Measurements from ENCODE around the gene IL18BP.

Gene IL18BP

GRCh38 chr11:71998649-71999310, at the start of gene IL18BP:
Gene IL18BP, plus strand, starts transcription at chr11:71998909. Its CDS starts 1,076 bp downstream, at chr11:71999985.
- DNase-seq, result no peak

DNA sequence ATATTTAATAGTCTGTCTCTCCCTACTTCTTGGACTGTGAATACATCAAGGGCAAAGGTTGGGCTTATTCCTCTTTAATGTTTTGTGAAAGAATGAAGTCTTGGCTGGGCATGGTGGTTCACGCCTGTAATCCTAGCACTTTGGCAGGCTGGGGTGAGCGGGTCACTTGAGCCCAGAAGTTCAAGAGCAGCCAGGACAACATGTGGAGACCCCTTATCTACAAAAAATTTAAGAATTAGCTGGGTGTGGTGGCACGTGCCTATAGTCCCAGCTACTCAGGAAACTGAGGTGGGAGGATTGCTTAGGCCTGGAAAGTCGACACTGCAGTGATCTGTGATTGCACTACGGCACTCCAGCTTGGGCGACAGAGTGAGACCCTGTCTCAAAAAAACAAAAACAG, 49.7 kb upstream of the IL18BP start:
- no peak for DNase-seq

GRCh38 chr11:71951741-71952310, 46.9 kb upstream of the IL18BP start:
- no peak for DNase-seq

DNA sequence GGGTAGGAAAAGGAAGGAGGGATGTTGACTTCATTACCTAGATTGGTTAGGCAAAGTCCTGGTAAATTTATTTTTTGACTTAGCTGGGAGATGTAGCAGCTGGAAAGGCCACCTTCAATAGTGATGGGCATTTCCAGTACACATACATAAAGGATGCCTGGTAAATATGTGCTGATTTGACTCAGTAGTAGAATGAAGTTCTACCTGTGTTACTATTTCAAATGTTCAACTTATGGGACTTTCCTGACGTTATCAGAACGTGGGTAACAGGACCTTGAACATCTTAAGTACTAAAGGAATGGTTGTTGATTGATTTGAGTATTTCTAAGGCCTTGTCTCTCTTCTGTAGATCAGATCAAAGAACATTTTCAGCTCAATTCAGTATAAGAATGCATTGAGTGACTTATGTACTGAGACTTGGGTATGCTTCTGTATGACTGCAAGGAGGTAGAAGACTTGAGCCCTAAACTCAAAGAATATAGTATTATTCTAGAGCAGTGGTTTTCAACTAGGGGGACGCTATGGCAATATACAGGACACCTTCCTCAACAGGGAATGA, 42.7 kb upstream of the IL18BP start:
- DNase-seq, result no peak

DNA sequence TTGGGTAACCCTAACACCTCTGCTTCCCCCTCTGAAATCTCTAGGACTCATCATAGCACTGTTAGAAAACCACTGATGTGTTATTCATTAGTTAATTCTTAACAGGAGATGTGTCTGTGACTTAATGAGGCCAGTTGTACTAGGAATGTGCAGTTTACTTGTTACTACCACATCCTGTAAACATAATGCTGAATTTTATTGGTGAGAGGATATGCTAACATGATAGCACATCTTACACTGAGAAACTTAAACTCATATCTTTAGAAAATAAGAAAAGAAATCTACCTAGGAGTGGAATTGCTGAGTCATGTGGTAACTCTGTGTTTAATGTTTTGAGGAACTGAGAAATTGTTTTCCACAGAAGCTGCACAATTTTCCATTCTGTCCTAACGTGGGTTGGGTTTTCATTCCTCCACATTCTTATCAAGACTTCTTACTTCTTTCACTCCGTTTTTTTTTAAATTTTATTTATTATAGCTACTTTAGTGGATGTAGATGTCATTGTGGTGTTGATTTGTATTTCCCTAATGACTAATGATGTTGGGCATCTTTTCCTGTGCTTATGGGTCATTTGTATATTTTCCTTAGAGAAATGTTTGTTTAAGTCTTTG, 36.2 kb upstream of the IL18BP start:
- DNase-seq, result no peak

DNA sequence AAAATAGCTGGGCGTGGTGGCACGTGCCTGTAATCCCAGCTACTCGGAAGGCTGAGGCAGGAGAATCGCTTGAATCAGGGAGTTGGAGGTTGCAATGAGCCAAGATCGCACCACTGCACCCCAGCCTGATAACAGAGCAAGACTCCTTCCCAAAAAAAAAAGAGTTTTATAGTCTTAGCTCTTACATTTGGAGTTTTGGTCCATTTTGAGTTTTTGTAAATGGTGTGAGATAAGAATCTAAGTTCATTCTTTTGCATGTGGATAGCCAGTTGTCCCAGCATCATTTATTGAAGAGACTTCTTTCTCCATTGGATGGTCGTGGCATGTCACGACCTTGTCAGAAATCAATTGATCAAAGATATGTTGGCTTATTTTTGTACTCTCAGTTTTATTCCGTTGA, 35.2 kb upstream of the IL18BP start:
- no peak for DNase-seq

DNA sequence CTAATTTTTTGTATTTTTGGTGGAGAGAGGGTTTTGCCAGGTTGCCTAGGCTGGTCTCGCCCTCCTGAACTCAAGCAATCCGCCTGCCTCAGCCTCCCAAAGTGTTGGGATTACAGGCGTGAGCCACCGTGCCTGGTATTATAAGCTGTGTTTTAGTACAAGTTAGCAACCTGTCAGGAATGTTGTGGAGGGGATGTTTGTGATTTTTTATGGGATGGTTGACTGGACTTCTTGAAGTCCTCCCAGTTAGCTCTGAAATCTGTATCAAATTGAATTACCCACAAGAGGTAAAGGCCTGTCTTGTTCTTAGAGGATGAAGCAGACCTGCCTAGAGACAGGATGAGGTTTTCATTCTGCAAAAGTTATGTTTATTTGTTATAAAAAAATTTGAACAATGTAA, 34.1 kb upstream of the IL18BP start:
- no peak for DNase-seq

GRCh38 chr11:71971680-71972079, 27.0 kb upstream of the IL18BP start:
- DNase-seq, result no peak

- no peak for DNase-seq
These were observed 22.2 kb upstream of the IL18BP start for GRCh38 chr11:71976551-71976950.

- DNase-seq, result no peak
These were observed 21.6 kb upstream of the IL18BP start for GRCh38 chr11:71977090-71977489.

DNA sequence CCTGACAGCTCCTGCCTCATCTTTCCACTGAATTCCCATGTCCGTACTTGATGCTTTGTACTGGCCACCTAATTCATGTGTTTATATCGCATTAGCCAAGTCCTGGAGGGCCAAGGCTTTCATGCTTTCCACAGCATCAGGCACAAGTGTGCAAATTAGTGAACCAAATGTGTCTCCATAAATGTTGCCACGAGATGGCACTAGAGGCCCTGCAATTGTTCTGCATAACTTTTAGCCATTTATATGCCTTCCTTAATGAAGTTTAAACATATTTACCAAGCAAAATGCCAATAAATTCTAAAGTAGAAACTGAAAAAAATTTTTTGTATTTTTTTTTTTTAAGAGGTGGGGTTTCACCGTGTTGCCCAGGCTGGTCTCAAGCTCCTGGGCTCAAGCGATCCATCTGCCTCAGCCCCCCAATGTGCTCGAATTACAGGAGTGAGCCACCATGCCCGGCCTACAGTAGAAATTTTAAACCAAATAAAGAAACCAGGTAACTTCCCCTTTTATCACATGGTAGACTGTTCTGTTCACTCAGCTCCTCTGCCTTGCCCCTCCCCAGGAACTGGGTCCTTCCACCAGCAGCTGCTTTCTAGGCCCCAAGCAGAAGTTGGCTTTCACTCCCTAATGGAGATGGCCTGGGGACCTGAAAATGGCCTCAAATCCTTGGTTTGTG, 20.8 kb upstream of the IL18BP start:
- no peak for DNase-seq

DNA sequence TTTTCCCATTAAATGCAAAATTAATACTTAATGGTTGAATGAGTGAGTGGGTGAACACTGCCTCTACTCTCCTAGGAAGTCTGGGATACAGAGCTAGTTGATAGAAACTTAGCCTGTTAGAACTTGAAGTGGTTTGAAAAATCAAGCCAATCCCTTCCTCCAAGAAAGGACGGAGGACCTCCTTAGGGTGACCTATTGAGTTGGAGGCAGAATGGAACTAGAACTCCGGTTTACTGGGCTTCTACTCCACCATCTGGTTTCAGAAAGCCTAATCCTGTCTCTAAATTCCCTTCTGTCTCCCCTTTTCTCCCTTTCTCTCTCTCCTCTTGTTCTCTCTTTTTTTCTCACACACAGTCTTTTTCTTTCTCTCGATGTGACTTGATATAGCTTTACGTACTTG, 19.6 kb upstream of the IL18BP start:
- DNase-seq, result no peak

- no peak for DNase-seq
These were observed 19.1 kb upstream of the IL18BP start for GRCh38 chr11:71979602-71980001.

DNA sequence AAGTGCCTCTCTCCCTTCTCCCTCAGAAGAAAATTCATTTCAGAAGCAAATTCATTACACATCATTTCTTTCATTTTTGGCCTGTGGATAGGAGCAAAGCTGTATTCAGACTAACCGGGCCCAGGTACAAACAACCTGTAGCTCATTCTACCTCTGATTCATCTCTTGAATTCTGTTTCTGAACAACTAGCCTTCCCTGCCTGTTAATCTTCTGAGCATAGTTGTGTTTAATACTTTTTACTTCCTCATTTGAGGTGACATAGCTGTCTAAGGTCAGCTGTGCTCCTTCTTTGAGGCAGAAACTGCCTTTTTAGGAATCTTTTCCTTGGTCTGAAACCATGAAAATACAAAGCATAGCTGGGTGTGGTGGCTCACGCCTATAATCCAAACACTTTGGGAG, 12.6 kb upstream of the IL18BP start:
- DNase-seq, result no peak

DNA sequence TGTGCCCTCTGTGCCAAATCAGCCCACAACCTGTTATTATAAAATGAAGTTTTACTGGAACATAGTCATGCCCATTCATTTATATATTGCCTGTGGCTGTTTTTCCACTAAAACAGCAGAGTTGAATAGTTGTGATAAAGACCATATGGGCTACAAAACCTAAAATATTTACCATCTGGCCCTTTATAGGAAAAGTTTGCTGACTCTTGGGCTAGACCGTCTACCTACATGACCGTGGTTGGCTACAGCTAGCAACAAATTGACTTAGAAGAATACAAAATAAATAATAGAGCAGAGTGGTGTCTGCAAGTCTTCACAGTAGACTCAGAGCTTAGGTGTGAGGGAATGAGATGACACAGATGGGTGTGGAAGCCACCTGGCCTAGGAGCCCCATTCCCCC, 11.2 kb upstream of the IL18BP start:
- DNase-seq, result no peak

DNA sequence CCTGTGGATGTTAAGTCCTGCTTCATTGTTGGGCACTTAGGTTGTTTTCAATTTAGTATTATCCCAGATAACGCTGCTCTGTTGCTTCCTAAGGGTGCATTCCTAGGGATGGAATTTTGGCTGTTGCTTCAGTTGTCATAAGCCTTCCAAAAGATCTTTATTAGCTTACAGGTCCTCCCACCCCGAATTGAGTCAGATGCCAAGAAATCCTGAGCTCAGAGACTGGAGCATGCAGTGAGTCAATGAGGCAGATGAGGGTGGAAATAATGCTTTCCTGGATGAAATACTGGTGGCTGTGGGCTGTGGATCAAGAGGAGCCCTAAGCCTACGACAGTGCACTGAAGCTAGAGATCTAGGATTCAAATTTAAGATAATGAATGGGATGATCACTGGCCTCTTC, 10.7 kb upstream of the IL18BP start:
- no peak for DNase-seq

DNA sequence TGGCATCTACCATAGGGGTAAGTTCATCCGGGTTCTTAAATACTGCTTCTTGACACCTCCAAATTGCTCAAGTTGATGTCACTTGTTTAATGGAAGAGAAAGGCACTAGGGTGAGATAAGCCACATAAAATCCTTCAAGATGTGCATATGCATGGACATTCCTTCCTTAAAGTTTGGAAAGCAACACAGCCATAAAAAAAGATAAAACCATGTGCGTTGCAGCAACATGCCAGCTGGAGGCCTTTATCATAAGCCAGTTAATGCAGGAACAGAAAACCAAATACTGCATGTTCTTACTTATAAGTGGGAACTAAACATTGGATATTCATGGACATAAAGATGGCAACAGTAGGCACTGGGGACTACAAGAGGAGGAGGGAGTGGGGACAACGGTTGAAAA, 8.0 kb upstream of the IL18BP start:
- no peak for DNase-seq

DNA sequence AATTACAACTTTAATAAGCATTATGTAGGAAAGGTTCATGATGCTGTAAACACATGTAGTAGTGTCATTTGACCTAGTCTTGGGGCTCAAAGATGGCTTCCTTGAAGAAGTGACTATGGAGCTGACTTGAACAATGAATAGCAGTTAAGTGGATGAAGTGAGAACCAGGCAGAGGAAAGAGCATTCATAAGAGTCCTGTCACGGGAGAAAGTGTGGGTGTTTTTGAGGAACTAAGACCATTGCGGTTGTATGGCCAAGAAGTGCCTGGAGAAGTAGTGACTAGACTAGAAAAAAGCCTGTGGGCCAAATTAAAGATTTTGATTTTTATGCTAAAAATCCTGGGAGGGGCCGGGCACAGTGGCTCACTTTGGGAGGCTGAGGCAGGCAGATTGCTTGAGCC, 7.2 kb upstream of the IL18BP start:
- DNase-seq, result no peak

- DNase-seq, result no peak
These were observed 6.5 kb upstream of the IL18BP start for GRCh38 chr11:71992136-71992730.

GRCh38 chr11:71994786-71995185, 3.9 kb upstream of the IL18BP start:
- DNase-seq, result no peak

- DNase-seq, result no peak
These were observed 2.9 kb upstream of the IL18BP start for GRCh38 chr11:71995726-71996291.

GRCh38 chr11:71996517-71996916, 2.2 kb upstream of the IL18BP start:
- no peak for DNase-seq

DNA sequence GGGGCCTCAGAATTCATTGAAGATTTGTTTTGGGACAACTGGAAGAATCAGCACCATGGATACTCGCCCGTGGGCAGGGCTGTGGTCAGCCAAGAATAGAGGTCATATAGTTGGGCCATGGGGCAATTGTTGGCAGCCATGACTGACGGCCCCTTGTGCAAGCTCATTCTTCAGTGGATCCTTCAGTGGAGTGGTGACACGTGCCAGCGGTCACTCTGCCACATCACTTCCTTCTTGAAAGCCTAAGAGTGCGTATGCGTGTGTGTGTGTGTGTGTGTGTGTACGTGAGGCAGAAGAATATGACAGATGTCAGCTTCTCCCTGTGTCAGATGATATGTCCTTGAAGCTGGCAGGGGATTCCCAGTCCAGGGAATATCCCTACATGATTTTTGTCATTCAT, 1.8 kb upstream of the IL18BP start:
- DNase-seq, result no peak
